CD14-positive monocyte (primary cell): ENCODE results near the gene LRP1B. TPM values are rescaled to one million over a fixed set of nuclear protein-coding genes. Genes with fewer than 3 reads are reported as not detected.

Experiments
- DNase-seq, 3 donors: peaks; one replicate each; pipeline ENCODE4 v3.0.0-alpha.2; 2011 to 2022
- H2AFZ ChIP-seq: 2 replicates; pipeline ENCODE4 v1.6.0; 2012; ENCODE audit warnings: mild to moderate bottlenecking, low read depth, low read length, inconsistent platforms; ENCODE audit not compliant: insufficient read depth, poor library complexity, severe bottlenecking
- H3K27ac ChIP-seq, 2 donors: 1 replicate in 1 of 2; 2 replicates in 1 of 2; pipeline ENCODE4 v1.5.1; 2012 to 2013; ENCODE audit warnings: low read length in 2 of 2, control low read depth in 1 of 2, inconsistent platforms in 1 of 2, low read depth in 1 of 2, mild to moderate bottlenecking in 1 of 2
- H3K27me3 ChIP-seq, 2 donors: one replicate each; pipeline versions ENCODE4 v1.6.0 to v1.6.1; 2011 to 2013; ENCODE audit warnings: low read length in 2 of 2; ENCODE audit not compliant: control insufficient read depth in 2 of 2, insufficient read depth in 2 of 2
- H3K36me3 ChIP-seq, 2 donors: replicated peaks in 1 of 2; 1 replicate in 1 of 2; 2 replicates in 1 of 2; pipeline versions ENCODE4 v1.5.1 to v1.6.1; 2012 to 2013; ENCODE audit warnings: low read length in 2 of 2, control low read depth in 1 of 2, inconsistent platforms in 1 of 2, mild to moderate bottlenecking in 1 of 2; ENCODE audit not compliant: insufficient read depth in 2 of 2, control insufficient read depth in 1 of 2
- H3K4me1 ChIP-seq, 2 donors: 1 replicate in 1 of 2; 2 replicates in 1 of 2; pipeline versions ENCODE4 v1.5.1 to v1.6.1; 2012 to 2013; ENCODE audit warnings: low read length in 2 of 2, control low read depth in 1 of 2, inconsistent platforms in 1 of 2, mild to moderate bottlenecking in 1 of 2, moderate library complexity in 1 of 2; ENCODE audit not compliant: insufficient read depth in 2 of 2, control insufficient read depth in 1 of 2
- H3K4me2 ChIP-seq: replicated peaks from 2 replicates; pipeline ENCODE3; 2012; ENCODE audit warnings: low read length, moderate library complexity, mild to moderate bottlenecking; ENCODE audit not compliant: poor library complexity, severe bottlenecking; ENCODE audit errors: extremely low read depth
- H3K4me3 ChIP-seq, 3 experiments: fragments of 200-600 bp in 1 of 3; sonication (generic) in 1 of 3; replicated peaks in 1 of 3; 1 replicate in 2 of 3; 2 replicates in 1 of 3; pipeline ENCODE4 v1.5.1; 2011 to 2013; ENCODE audit warnings: low read length in 3 of 3, mild to moderate bottlenecking in 3 of 3, control low read depth in 2 of 3, low read depth in 2 of 3, inconsistent platforms in 1 of 3, moderate library complexity in 1 of 3
- H3K79me2 ChIP-seq: 2 replicates; pipeline ENCODE4 v1.6.0; 2012; ENCODE audit warnings: mild to moderate bottlenecking, control low read depth, inconsistent platforms, low read length, moderate library complexity; ENCODE audit not compliant: insufficient read depth
- H3K9ac ChIP-seq: 2 replicates; pipeline ENCODE4 v1.6.0; 2017; ENCODE audit warnings: low read length, mild to moderate bottlenecking; ENCODE audit not compliant: insufficient read depth, poor library complexity, severe bottlenecking
- H3K9me3 ChIP-seq, 2 donors: replicated peaks in 1 of 2; 1 replicate in 1 of 2; 2 replicates in 1 of 2; pipeline versions ENCODE4 v1.5.1 to v1.6.1; 2012 to 2013; ENCODE audit warnings: low read length in 2 of 2, control low read depth in 1 of 2; ENCODE audit not compliant: control insufficient read depth in 1 of 2, insufficient read depth in 1 of 2
- H4K20me1 ChIP-seq: 2 replicates; pipeline ENCODE4 v1.6.0; 2012; ENCODE audit warnings: mild to moderate bottlenecking, low read length, control low read depth, moderate library complexity; ENCODE audit not compliant: insufficient read depth
- H3K27ac Mint-ChIP-seq, 7 donors: one replicate each; pipeline ENCODE4 v1.8.0; 2020; ENCODE audit warnings: mild to moderate bottlenecking in 7 of 7, mixed read lengths in 7 of 7, moderate library complexity in 6 of 7, inconsistent platforms in 2 of 7
- H3K27me3 Mint-ChIP-seq, 3 donors: one replicate each; pipeline ENCODE4 v1.8.0; 2021 to 2022; ENCODE audit warnings: low read depth in 3 of 3, mild to moderate bottlenecking in 3 of 3, mixed read lengths in 3 of 3, moderate library complexity in 3 of 3, inconsistent platforms in 1 of 3
- H3K36me3 Mint-ChIP-seq, 2 donors: one replicate each; pipeline ENCODE4 v1.8.0; 2020; ENCODE audit warnings: mixed read lengths in 2 of 2, inconsistent platforms in 1 of 2, mild to moderate bottlenecking in 1 of 2
- H3K4me1 Mint-ChIP-seq: one replicate; pipeline ENCODE4 v1.8.0; 2020; ENCODE audit warnings: mild to moderate bottlenecking, mixed read lengths
- H3K4me3 Mint-ChIP-seq, 2 donors: one replicate each; pipeline ENCODE4 v1.8.0; 2020; ENCODE audit warnings: mild to moderate bottlenecking in 2 of 2, mixed read lengths in 2 of 2, moderate library complexity in 1 of 2
- H3K9me3 Mint-ChIP-seq, 7 donors: one replicate each; pipeline ENCODE4 v1.8.0; 2020 to 2022; ENCODE audit warnings: mixed read lengths in 7 of 7, mild to moderate bottlenecking in 6 of 7, moderate library complexity in 6 of 7, inconsistent platforms in 2 of 7
- WGBS: methylation state at CpG from one replicate; pipeline ENCODE4 v1.1.5; 2013; ENCODE audit warnings: missing lambda C conversion rate; ENCODE audit not compliant: insufficient coverage; 5-methylcytosine and 5-hydroxymethylcytosine counted together
- intact Hi-C, 2 donors: fragments of 100-400 bp; cut with micrococcal nuclease; formaldehyde crosslinking; loops; one replicate each; pipeline versions ENCODE4 v1.15.0 to v1.15.1; 2023
- polyA plus RNA-seq, 3 donors: library from polyadenylated mRNA; depleted of rRNA in 1 of 3; unstranded in 2 of 3; stranded (reverse) in 1 of 3; fragments of 300-500 nt in 2 of 3; fragments of >200 nt in 1 of 3; fragmentation: Illumina TruSeq in 2 of 3; gene quantifications; 1 replicate in 2 of 3; 2 replicates in 1 of 3; pipeline ENCODE4 v1.2.3, GENCODE V29; 2012 to 2021
- TF ChIP-seq, protein P1 (sequence below): fragments of 200-600 bp; IDR thresholded peaks from one replicate; pipeline ENCODE4 v1.8.0; 2022; ENCODE audit warnings: antibody characterized with exemption, mild to moderate bottlenecking

LRP1B gene
- polyA plus RNA-seq, 3 donors, result not detected

DNA sequence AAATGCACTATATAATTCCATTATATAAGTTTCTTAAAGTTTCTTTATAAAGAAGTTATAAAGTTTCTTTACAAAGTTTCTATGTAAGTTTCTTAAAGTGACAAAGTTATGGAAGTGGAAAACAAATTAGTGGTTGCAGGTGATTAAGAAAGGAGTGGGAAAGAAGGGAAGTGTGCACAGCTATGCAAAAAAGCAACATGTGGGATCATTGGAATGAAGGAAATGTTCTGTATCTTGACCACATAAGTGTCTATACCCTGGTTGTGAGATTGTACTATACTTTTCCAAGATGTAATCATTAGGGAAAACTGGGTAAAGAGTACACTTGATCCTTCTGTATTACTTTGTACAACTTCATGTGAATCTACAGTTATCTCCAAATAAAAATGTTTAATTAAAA is 1541.1 kb downstream of the LRP1B start:
- H3K4me1 ChIP-seq, result no peaks in the 10 kb centered on the region
- H4K20me1 ChIP-seq, result no peaks in the 10 kb centered on the region
- H3K79me2 ChIP-seq, result no peaks in the 10 kb centered on the region
- DNase-seq, result no peak
- no peak overlapping the region for H2AFZ ChIP-seq
- no peaks in the 10 kb centered on the region for H3K9me3 Mint-ChIP-seq
- no peaks in the 10 kb centered on the region for H3K4me1 Mint-ChIP-seq
- no peak overlapping the region for H3K27ac ChIP-seq
- TF ChIP-seq, protein P1, sequence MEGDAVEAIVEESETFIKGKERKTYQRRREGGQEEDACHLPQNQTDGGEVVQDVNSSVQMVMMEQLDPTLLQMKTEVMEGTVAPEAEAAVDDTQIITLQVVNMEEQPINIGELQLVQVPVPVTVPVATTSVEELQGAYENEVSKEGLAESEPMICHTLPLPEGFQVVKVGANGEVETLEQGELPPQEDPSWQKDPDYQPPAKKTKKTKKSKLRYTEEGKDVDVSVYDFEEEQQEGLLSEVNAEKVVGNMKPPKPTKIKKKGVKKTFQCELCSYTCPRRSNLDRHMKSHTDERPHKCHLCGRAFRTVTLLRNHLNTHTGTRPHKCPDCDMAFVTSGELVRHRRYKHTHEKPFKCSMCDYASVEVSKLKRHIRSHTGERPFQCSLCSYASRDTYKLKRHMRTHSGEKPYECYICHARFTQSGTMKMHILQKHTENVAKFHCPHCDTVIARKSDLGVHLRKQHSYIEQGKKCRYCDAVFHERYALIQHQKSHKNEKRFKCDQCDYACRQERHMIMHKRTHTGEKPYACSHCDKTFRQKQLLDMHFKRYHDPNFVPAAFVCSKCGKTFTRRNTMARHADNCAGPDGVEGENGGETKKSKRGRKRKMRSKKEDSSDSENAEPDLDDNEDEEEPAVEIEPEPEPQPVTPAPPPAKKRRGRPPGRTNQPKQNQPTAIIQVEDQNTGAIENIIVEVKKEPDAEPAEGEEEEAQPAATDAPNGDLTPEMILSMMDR, result no peak
- H3K9me3 ChIP-seq, result no peaks in the 10 kb centered on the region
- no peak overlapping the region for H3K27ac Mint-ChIP-seq
- no peak overlapping the region for H3K4me3 Mint-ChIP-seq
- no peaks in the 10 kb centered on the region for H3K27me3 Mint-ChIP-seq
- intact Hi-C loops, result no loop called here
- no peak overlapping the region for H3K4me2 ChIP-seq
- H3K9ac ChIP-seq, result no peak overlapping the region
- H3K36me3 ChIP-seq, result no peaks in the 10 kb centered on the region
- H3K27me3 ChIP-seq, result no peaks in the 10 kb centered on the region
- H3K36me3 Mint-ChIP-seq, result no peaks in the 10 kb centered on the region
- H3K4me3 ChIP-seq, result no peak overlapping the region

DNA sequence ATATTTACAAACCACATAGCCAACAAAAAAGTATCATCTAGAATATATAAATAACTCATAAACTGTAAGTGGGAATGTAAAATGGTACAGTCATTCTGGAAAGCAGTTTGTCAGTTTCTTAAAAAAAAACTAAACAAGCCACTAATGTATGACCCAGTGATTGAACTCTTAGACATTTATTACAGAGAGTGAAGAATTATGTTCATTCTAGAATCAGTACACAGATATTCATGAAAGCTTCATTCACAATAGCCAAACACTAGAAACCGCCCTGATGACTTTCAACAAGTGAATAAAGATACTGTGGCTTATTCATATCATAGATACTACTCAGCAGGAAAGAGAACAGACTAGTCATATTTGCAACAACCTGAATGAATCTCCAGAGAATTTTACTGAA is 1541.5 kb downstream of the LRP1B start:
- H3K4me2 ChIP-seq, result no peak overlapping the region
- no peaks in the 10 kb centered on the region for H3K27me3 ChIP-seq
- no peaks in the 10 kb centered on the region for H4K20me1 ChIP-seq
- no peaks in the 10 kb centered on the region for H3K4me1 Mint-ChIP-seq
- no peak overlapping the region for H3K27ac ChIP-seq
- TF ChIP-seq, protein P1, result no peak
- H3K27ac Mint-ChIP-seq, result no peak overlapping the region
- no peaks in the 10 kb centered on the region for H3K9me3 ChIP-seq
- WGBS, result no CpG with 5 or more reads among the region's 1 CpG
- H3K4me3 ChIP-seq, result no peak overlapping the region
- H3K79me2 ChIP-seq, result no peaks in the 10 kb centered on the region
- H3K4me1 ChIP-seq, result no peaks in the 10 kb centered on the region
- H3K27me3 Mint-ChIP-seq, result no peaks in the 10 kb centered on the region
- no peak overlapping the region for H2AFZ ChIP-seq
- intact Hi-C loops, result no loop called here
- no peaks in the 10 kb centered on the region for H3K36me3 ChIP-seq
- H3K36me3 Mint-ChIP-seq, result no peaks in the 10 kb centered on the region
- H3K9me3 Mint-ChIP-seq, result no peaks in the 10 kb centered on the region
- no peak overlapping the region for H3K4me3 Mint-ChIP-seq
- H3K9ac ChIP-seq, result no peak overlapping the region
- no peak for DNase-seq
